Heart right ventricle (tissue), 16 donors: ENCODE data around the gene IMMP2L. TPM values are rescaled to one million over a fixed set of nuclear protein-coding genes. Genes with fewer than 3 reads are reported as not detected.
"Not testable (repeated sequence)": the region's sequence is repeated elsewhere in the genome, so short reads cannot be mapped to it uniquely, and the experiment has no call there.

Experiments used
- ATAC-seq, 8 donors: fragments of 200-7000 bp; cut with Tn5 transposase; one replicate each; pipeline ENCODE4 v1.9.1; 2020; ENCODE audit warnings: mild to moderate bottlenecking in 8 of 8, moderate library complexity in 8 of 8, moderate number of reproducible peaks in 1 of 8
- DNase-seq, 2 donors: peaks; one replicate each; pipeline ENCODE4 v3.0.0-alpha.2; 2020
- H3K27ac ChIP-seq, 10 donors: fragments of 200-600 bp; sonication (generic) in 2 of 10; one replicate each; pipeline versions ENCODE4 v1.5.0 to v1.8.0; 2020 to 2022; ENCODE audit warnings: mild to moderate bottlenecking in 3 of 10
- H3K27me3 ChIP-seq, 7 donors: fragments of 200-600 bp; one replicate each; pipeline ENCODE4 v1.8.0; 2021 to 2022; ENCODE audit warnings: mild to moderate bottlenecking in 2 of 7
- H3K36me3 ChIP-seq, 9 donors: fragments of 200-600 bp; sonication (generic) in 1 of 9; one replicate each; pipeline versions ENCODE4 v1.5.0 to v1.8.0; 2020 to 2022; ENCODE audit warnings: mild to moderate bottlenecking in 2 of 9
- H3K4me1 ChIP-seq, 9 donors: fragments of 200-600 bp; sonication (generic) in 1 of 9; one replicate each; pipeline versions ENCODE4 v1.5.0 to v1.8.0; 2020 to 2022; ENCODE audit warnings: mild to moderate bottlenecking in 4 of 9
- H3K4me3 ChIP-seq, 10 donors: fragments of 200-600 bp; sonication (generic) in 2 of 10; one replicate each; pipeline versions ENCODE4 v1.5.0 to v1.8.0; 2020 to 2022; ENCODE audit warnings: mild to moderate bottlenecking in 7 of 10, moderate library complexity in 2 of 10
- H3K9me3 ChIP-seq, 11 donors: fragments of 200-600 bp in 10 of 11; sonication (generic) in 2 of 11; one replicate each; pipeline versions ENCODE4 v1.5.0 to v1.8.0; 2013 to 2022; ENCODE audit warnings: mild to moderate bottlenecking in 2 of 11, control low read depth in 1 of 11, moderate library complexity in 1 of 11
- CTCF ChIP-seq, 9 donors: fragments of 200-600 bp; sonication (generic) in 2 of 9; IDR thresholded peaks; one replicate each; pipeline versions ENCODE4 v1.5.0 to v1.8.0; 2021 to 2022; ENCODE audit warnings: antibody characterized with exemption in 9 of 9, mild to moderate bottlenecking in 5 of 9, moderate library complexity in 1 of 9
- WGBS, 2 donors: extraction: QIAGEN DNeasy Blood & Tissue Kit; methylation state at CpG; one replicate each; pipeline ENCODE4 v1.1.7; 2013; ENCODE audit warnings: inconsistent platforms in 1 of 2; 5-methylcytosine and 5-hydroxymethylcytosine counted together
- intact Hi-C, 10 donors: fragments of 100-400 bp; cut with DNase I; formaldehyde crosslinking; loops; one replicate each; pipeline versions ENCODE4 v1.11.1 to v1.14.2; 2022
- polyA plus RNA-seq, 2 donors: library from polyadenylated mRNA; stranded (reverse); fragments of 200-250 nt; gene quantifications; one replicate each; pipeline ENCODE4 v1.2.3, GENCODE V29; 2013
- total RNA-seq, 10 donors: library from RNA; stranded (reverse); fragmentation: NEBNext Ultra II Directional in 3 of 10; extraction: Animal tissue kit (Norgen Biotek cat#: 25700) in 3 of 10; gene quantifications; one replicate each; pipeline versions ENCODE4 v1.2.1 to v1.2.4, GENCODE V29; 2021 to 2023
- donor health status: Arrhythmogenic right ventricular cardiomyopathy.
- donor health status: ischemic (EF 13 %, LVEDD 7.1; RV severe dilation, severe dysfunction).
- donor health status: healthy with polysubstance abuse.
- donor health status: DM: no; HTN: yes; CAD: no.
- donor health status: DM: no; HTN: no; CAD: no.
- donor health status: ischemic (EF 25% LVEDD 6.9; RV normal size, moderate dysfunction).
- donor health status: ischemic (EF 25% LVEDD 5.7; RV mildly dilated, moderate dysfunction).
- donor health status: healthy.
- donor health status: DM: yes; HTN: yes; CAD: no.
- donor health status: Ischemic cardiomyopathy.
- donor health status: ischemic (EF 35%, LVEDD 5.7; RV mildly dilated, moderate dysfunction).
- donor health status: nonischemic (EF 11% LVEDD 7.7; RV severe dilation, severe dysfunction).
- donor health status: DM: yes; HTN: yes; CAD: no.
- donor health status: PGD.
- donor health status: ischemic (EF 29% LVEDD 5.4; RV normal size, mild dysfunction).
- donor health status: nonischemic (EF 23%, LVEDD 6.1; RV moderate dilation, normal function).

IMMP2L gene
- total and polyA plus RNA-seq, 12 donors = 4.3 to 20.8 (median 17.3) TPM

- no peak for TF ChIP-seq CTCF (IDR thresholded peaks at IDR 0.05)
- no peak overlapping the region for H3K4me3 ChIP-seq
- H3K36me3 ChIP-seq = no peaks in the 10 kb centered on the region
- no peak for ATAC-seq
- DNase-seq = no peak
- H3K4me1 ChIP-seq = peaks cover 0 to 18% (median 6%) of the 10 kb centered on the region in 9 donors
- no peak overlapping the region for H3K27ac ChIP-seq
- WGBS, 2 donors = 91 to 92% methylated on average over 3 of the region's 3 CpGs
- intact Hi-C loops = loop anchor here in 1 of 10 donors (10.0 kb wide), 1 partner anchor 167 kb away; the partner anchor contains the start of gene LRRN3
- no peaks in the 10 kb centered on the region for H3K27me3 ChIP-seq
- H3K9me3 ChIP-seq = no peaks in the 10 kb centered on the region
Measured at GRCh38 chr7:111261496-111261895, 300.8 kb downstream of the IMMP2L start.

GRCh38 chr7:111259991-111260390 lies 302.3 kb downstream of the IMMP2L start:
- intact Hi-C loops = loop anchor here in 1 of 10 donors (10.0 kb wide), 1 partner anchor 165 kb away; the partner anchor contains the start of gene LRRN3
- WGBS, 2 donors = 98 to 99% methylated on average over 4 of the region's 4 CpGs
- ATAC-seq = no peak

GRCh38 chr7:111256391-111256790 lies 305.9 kb downstream of the IMMP2L start:
- H3K27ac ChIP-seq = no peak overlapping the region
- no peaks in the 10 kb centered on the region for H3K36me3 ChIP-seq
- TF ChIP-seq CTCF (IDR thresholded peaks at IDR 0.05) = no peak
- peaks cover 0 to 3% (median 0%) of the 10 kb centered on the region in 11 donors for H3K9me3 ChIP-seq
- ATAC-seq = no peak
- no peak for DNase-seq
- H3K4me1 ChIP-seq = no peaks in the 10 kb centered on the region
- intact Hi-C loops = no loop called here
- 90 to 91% methylated on average over 1 of the region's 1 CpG for WGBS, 2 donors
- no peaks in the 10 kb centered on the region for H3K27me3 ChIP-seq
- H3K4me3 ChIP-seq = no peak overlapping the region

More at GRCh38 chr7:111259991-111260390, 302.3 kb downstream of the IMMP2L start:
- TF ChIP-seq CTCF (IDR thresholded peaks at IDR 0.05) = no peak
- no peaks in the 10 kb centered on the region for H3K27me3 ChIP-seq
- peaks cover 0 to 16% (median 5%) of the 10 kb centered on the region in 9 donors for H3K4me1 ChIP-seq
- no peaks in the 10 kb centered on the region for H3K36me3 ChIP-seq
- no peak overlapping the region for H3K27ac ChIP-seq
- no peak for DNase-seq
- no peak overlapping the region for H3K4me3 ChIP-seq
- H3K9me3 ChIP-seq = no peaks in the 10 kb centered on the region

- no peaks in the 10 kb centered on the region for H3K27me3 ChIP-seq
- DNase-seq (no peak), ATAC-seq (no peak)
- no peak overlapping the region for H3K4me3 ChIP-seq
- H3K27ac ChIP-seq = no peak overlapping the region
- intact Hi-C loops = no loop called here
- no peak for TF ChIP-seq CTCF (IDR thresholded peaks at IDR 0.05)
- peaks cover 0 to 8% (median 0%) of the 10 kb centered on the region in 11 donors for H3K9me3 ChIP-seq
- H3K4me1 ChIP-seq = no peaks in the 10 kb centered on the region
- H3K36me3 ChIP-seq = no peaks in the 10 kb centered on the region
Measured at GRCh38 chr7:111255576-111255975, 306.7 kb downstream of the IMMP2L start.

- WGBS, 2 donors = 94 to 95% methylated on average over 3 of the region's 3 CpGs
- ATAC-seq, DNase-seq, H3K4me3 ChIP-seq, intact Hi-C loops, H3K27me3 ChIP-seq, H3K36me3 ChIP-seq, H3K27ac ChIP-seq, H3K4me1 ChIP-seq: not testable (repeated sequence)
- H3K9me3 ChIP-seq = peaks cover 0 to 13% (median 0%) of the 10 kb centered on the region in 11 donors
Measured at GRCh38 chr7:111251365-111251764, 310.9 kb downstream of the IMMP2L start.

- H3K27me3 ChIP-seq, H3K4me1 ChIP-seq, H3K36me3 ChIP-seq, DNase-seq, ATAC-seq, intact Hi-C loops, H3K4me3 ChIP-seq, H3K27ac ChIP-seq: not testable (repeated sequence)
- H3K9me3 ChIP-seq = peaks cover 0 to 13% (median 0%) of the 10 kb centered on the region in 11 donors
- 82% methylated on average over 5 of the region's 5 CpGs for WGBS, 2 donors
Measured at GRCh38 chr7:111249807-111250206, 312.5 kb downstream of the IMMP2L start.
